ENCODE results near the gene DLD. TPM values are rescaled to one million over a fixed set of nuclear protein-coding genes. Genes with fewer than 3 reads are reported as not detected.
A peak's percentile ranks its signal among the peaks of the same experiment; 100 is the strongest.

DLD gene
- total RNA-seq, 1 donor from 2014 or later: 19.2 TPM

GRCh38 chr7:107946881-107947280 is 55.9 kb downstream of the DLD start:
- intact Hi-C loops (cut with DNase I): loop anchor here (2.0 to 10.0 kb wide), 3 partner anchors 18 to 352 kb away; no protein-coding TSS in a partner anchor
- Histone ChIP-seq H3K4me3 (no peak overlapping the region), H3K27me3 (no peaks in the 10 kb centered on the region), H3K27ac (peak overlapping the region; percentile 29 to 74), H3K9me3 (no peaks in the 10 kb centered on the region), H3K36me3 (peaks cover 3 to 47% of the 10 kb centered on the region in 2 donors), H3K4me1 (peaks cover 8 to 31% of the 10 kb centered on the region in 2 donors)
- TF ChIP-seq CTCF (IDR thresholded peaks at IDR 0.05): no peak
- DNase-seq (ENCODE audit: low spot score in 2 of 2): no peak

- no peaks in the 10 kb centered on the region for H3K9me3 ChIP-seq
- H3K4me1 ChIP-seq: peaks cover 8 to 39% of the 10 kb centered on the region in 2 donors
- peaks cover 6 to 51% of the 10 kb centered on the region in 2 donors for H3K36me3 ChIP-seq
- TF ChIP-seq CTCF (IDR thresholded peaks at IDR 0.05): no peak
- H3K27me3 ChIP-seq: no peaks in the 10 kb centered on the region
- intact Hi-C loops (cut with DNase I): loop anchor here (1.0 to 10.0 kb wide), 4 partner anchors 10 to 354 kb away; no protein-coding TSS in a partner anchor
- H3K4me3 ChIP-seq: no peak overlapping the region
- DNase-seq (ENCODE audit: low spot score in 2 of 2): peak in 1 of 2 donors; percentile 83
- H3K27ac ChIP-seq: peak overlapping the region; percentile 74 to 78
Measured at GRCh38 chr7:107948645-107949442, 57.9 kb downstream of the DLD start.

- peaks cover 8 to 39% of the 10 kb centered on the region in 2 donors for H3K4me1 ChIP-seq
- no peak for TF ChIP-seq CTCF (IDR thresholded peaks at IDR 0.05)
- no peak for DNase-seq (ENCODE audit: low spot score in 2 of 2)
- no peak overlapping the region for H3K4me3 ChIP-seq
- no peaks in the 10 kb centered on the region for H3K9me3 ChIP-seq
- no peaks in the 10 kb centered on the region for H3K27me3 ChIP-seq
- H3K27ac ChIP-seq: peak overlapping the region; percentile 74 to 78
- intact Hi-C loops (cut with DNase I): loop anchor here (1.0 to 10.0 kb wide), 4 partner anchors 10 to 355 kb away; no protein-coding TSS in a partner anchor
- peaks cover 10 to 51% of the 10 kb centered on the region in 2 donors for H3K36me3 ChIP-seq
Measured at GRCh38 chr7:107949443-107949935, 58.5 kb downstream of the DLD start.

DNA sequence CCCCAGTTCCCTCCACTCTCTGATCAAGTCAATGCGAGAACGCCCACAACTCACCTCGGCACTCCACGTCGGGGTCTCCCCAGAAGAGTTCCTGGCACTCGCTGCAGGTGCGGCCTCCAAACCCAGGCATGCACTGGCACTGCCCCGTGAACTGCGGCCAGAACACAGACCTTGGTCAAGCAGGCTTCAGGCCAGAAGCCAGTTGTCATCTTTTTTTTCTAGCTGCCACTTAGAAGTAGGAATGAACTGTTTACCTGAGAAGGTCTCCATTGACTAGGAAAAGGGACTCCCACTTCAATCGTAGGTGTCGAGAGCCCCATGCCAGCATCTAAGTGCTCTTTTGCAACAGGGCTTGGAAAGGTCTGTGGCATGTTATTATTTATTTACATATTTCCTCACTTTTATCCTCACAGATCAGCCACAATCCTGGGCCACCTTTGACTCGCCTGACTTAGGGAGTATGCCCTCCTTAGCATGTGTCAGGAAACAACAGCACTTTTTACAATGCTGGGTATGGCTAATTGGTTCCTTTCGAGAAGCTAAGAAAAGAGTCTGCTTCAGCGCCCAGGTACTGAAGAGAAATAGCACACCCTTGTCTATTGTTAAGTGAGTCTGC is 60.3 kb downstream of the DLD start:
- peak overlapping the region in 1 of 2 donors; percentile 7 for H3K27ac ChIP-seq
- H3K4me3 ChIP-seq: no peak overlapping the region
- intact Hi-C loops (cut with DNase I): no loop called here
- no peaks in the 10 kb centered on the region for H3K27me3 ChIP-seq
- TF ChIP-seq CTCF (IDR thresholded peaks at IDR 0.05): no peak
- peaks cover 8 to 34% of the 10 kb centered on the region in 2 donors for H3K4me1 ChIP-seq
- no peak for DNase-seq (ENCODE audit: low spot score in 2 of 2)
- peaks cover 12 to 56% of the 10 kb centered on the region in 2 donors for H3K36me3 ChIP-seq
- no peaks in the 10 kb centered on the region for H3K9me3 ChIP-seq

- TF ChIP-seq CTCF (IDR thresholded peaks at IDR 0.05): no peak
- H3K27me3 ChIP-seq: no peaks in the 10 kb centered on the region
- H3K4me3 ChIP-seq: no peak overlapping the region
- peaks cover 8 to 28% of the 10 kb centered on the region in 2 donors for H3K4me1 ChIP-seq
- no peak for DNase-seq (ENCODE audit: low spot score in 2 of 2)
- no peaks in the 10 kb centered on the region for H3K9me3 ChIP-seq
- H3K27ac ChIP-seq: no peak overlapping the region
- peaks cover 14 to 62% of the 10 kb centered on the region in 2 donors for H3K36me3 ChIP-seq
- intact Hi-C loops (cut with DNase I): no loop called here
Measured at GRCh38 chr7:107951896-107952295, 60.9 kb downstream of the DLD start.
